Dendritic cell treated with granulocyte-macrophage colony-stimulating factor and Interleukin-4, amounts not matched to agents 40 ng/mL and 50 ng/mL, for 4 days (primary cell): ENCODE measurements around the gene WDR48.

Experiments used
- H3K27ac Mint-ChIP-seq: one replicate; pipeline ENCODE4 v1.8.0; 2022; ENCODE audit warnings: mild to moderate bottlenecking, mixed read lengths
- H3K27me3 Mint-ChIP-seq: one replicate; pipeline ENCODE4 v1.8.0; 2022; ENCODE audit warnings: mild to moderate bottlenecking, mixed read lengths
- H3K36me3 Mint-ChIP-seq: one replicate; pipeline ENCODE4 v1.8.0; 2022; ENCODE audit warnings: low read depth, mixed read lengths
- H3K4me1 Mint-ChIP-seq: one replicate; pipeline ENCODE4 v1.8.0; 2022; ENCODE audit warnings: low read depth, mixed read lengths
- H3K4me3 Mint-ChIP-seq: one replicate; pipeline ENCODE4 v1.8.0; 2022; ENCODE audit warnings: mild to moderate bottlenecking, moderate library complexity, mixed read lengths
- H3K9me3 Mint-ChIP-seq: one replicate; pipeline ENCODE4 v1.8.0; 2022; ENCODE audit warnings: mixed read lengths
- intact Hi-C: fragments of 100-400 bp; cut with micrococcal nuclease; formaldehyde crosslinking; loops from one replicate; pipeline ENCODE4 v1.15.0; 2022

Gene WDR48

DNA sequence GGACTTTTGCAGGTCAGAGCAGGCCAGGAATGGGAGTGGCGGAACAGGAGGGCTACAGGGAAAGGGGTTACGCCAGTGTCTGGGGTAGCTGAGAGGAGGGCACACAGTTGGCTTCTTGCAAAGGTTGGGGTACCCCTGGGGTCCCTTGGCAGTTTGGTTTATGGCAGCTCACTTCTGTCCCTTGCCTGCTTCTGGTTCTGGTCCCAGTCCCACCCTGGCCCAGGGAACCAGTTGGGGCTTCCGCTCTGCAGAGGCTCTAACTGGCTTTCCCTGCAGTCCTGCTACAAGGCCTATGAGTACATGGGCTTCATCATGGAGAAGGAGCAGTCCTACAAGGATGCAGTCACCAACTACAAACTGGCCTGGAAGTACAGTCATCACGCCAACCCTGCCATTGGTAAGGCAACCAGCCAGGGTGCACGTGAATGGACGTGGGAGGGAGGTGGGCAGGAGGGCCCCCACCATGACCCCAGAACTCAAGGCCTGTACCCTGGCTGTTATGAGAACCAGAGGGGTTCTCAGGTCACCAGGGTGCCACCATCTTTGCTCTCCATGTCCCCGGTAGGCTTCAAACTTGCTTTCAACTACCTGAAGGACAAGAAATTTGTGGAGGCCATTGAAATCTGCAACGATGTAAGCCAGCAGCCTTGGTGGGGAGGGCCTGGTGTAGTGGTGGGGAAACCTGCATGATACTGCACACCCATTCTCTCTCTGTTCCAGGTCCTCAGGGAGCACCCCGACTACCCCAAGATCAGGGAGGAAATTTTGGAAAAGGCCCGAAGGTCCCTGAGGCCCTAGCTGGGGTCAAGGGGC lies 86.4 kb downstream of the WDR48 start:
- H3K36me3 Mint-ChIP-seq, result peaks cover 39% of the 10 kb centered on the region
- intact Hi-C loops, result no loop called here

DNA sequence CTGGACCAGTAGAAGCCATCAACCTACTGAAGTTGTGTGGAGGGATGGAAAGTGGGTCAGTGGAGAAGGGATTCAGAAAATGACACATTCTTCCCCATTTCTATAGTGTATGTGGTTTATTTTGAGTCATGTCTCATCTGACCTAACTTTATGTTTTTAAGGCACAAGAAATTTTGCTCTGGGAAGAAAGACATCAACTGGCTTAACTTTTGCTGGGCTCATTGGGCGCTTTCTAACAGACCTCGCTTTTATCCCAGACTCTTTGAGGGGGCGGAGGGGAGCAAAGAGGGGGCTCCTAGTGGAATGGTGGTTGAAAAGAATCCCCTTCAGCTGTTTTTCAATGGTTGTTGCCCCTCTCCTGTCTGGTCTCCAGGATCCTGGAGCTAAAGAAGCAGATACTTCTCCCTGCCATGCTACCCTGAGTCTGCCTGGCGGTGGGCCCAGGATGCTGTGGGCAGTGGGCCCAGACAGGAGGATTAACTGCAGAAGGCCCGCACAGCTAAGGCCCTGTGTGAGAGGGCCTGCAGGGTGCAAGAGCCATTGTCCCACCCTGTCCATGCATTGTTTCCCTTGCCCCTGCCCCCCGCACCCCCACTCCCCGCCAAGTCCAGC lies 87.1 kb downstream of the WDR48 start:
- Mint-ChIP-seq H3K27ac (peak overlapping the region; percentile 55), H3K9me3 (no peaks in the 10 kb centered on the region), H3K27me3 (no peaks in the 10 kb centered on the region), H3K36me3 (peaks cover 46% of the 10 kb centered on the region), H3K4me1 (peaks cover 68% of the 10 kb centered on the region), H3K4me3 (no peak overlapping the region)
- intact Hi-C loops, result no loop called here

More for the DNA sequence above, 86.4 kb downstream of the WDR48 start:
- peaks cover 61% of the 10 kb centered on the region for H3K4me1 Mint-ChIP-seq
- no peaks in the 10 kb centered on the region for H3K9me3 Mint-ChIP-seq
- no peak overlapping the region for H3K4me3 Mint-ChIP-seq
- no peaks in the 10 kb centered on the region for H3K27me3 Mint-ChIP-seq
- H3K27ac Mint-ChIP-seq, result peak overlapping the region; percentile 55

DNA sequence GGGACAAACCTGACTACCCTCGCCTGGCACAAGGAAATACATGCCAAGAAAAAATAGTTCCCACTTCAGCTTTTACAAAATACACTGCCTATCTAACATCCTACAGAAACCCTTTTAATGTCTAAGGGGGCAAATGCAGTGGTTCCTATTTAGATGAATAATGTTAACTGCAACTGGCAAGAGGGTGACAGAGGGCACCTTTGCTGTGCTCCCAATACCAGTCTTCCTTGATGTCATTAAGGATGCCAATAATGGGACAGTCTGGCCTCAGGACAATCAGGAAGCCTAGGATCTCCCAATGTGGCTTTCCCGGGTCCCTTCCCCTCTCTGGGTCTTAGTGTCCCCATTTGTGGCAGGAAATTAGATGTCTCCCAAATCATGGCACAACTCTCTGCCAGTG lies 87.6 kb downstream of the WDR48 start:
- peaks cover 73% of the 10 kb centered on the region for H3K4me1 Mint-ChIP-seq
- H3K27ac Mint-ChIP-seq, result no peak overlapping the region
- H3K27me3 Mint-ChIP-seq, result no peaks in the 10 kb centered on the region
- intact Hi-C loops, result no loop called here
- no peak overlapping the region for H3K4me3 Mint-ChIP-seq
- H3K36me3 Mint-ChIP-seq, result peaks cover 51% of the 10 kb centered on the region
- no peaks in the 10 kb centered on the region for H3K9me3 Mint-ChIP-seq

GRCh38 chr3:39140341-39140971 lies 88.6 kb downstream of the WDR48 start:
- Mint-ChIP-seq H3K4me3 (no peak overlapping the region), H3K9me3 (no peaks in the 10 kb centered on the region), H3K27me3 (no peaks in the 10 kb centered on the region), H3K27ac (peak overlapping the region; percentile 69), H3K4me1 (peaks cover 78% of the 10 kb centered on the region), H3K36me3 (peaks cover 60% of the 10 kb centered on the region)
- intact Hi-C loops, result no loop called here

GRCh38 chr3:39141171-39141995 lies 89.6 kb downstream of the WDR48 start:
- intact Hi-C loops, result no loop called here

GRCh38 chr3:39142067-39142466 lies 90.3 kb downstream of the WDR48 start:
- intact Hi-C loops, result no loop called here
- H3K36me3 Mint-ChIP-seq, result peaks cover 67% of the 10 kb centered on the region
- H3K9me3 Mint-ChIP-seq, result no peaks in the 10 kb centered on the region
- peaks cover 87% of the 10 kb centered on the region for H3K4me1 Mint-ChIP-seq
- H3K27me3 Mint-ChIP-seq, result no peaks in the 10 kb centered on the region
- no peak overlapping the region for H3K4me3 Mint-ChIP-seq
- H3K27ac Mint-ChIP-seq, result peak overlapping the region; percentile 69

More at GRCh38 chr3:39141171-39141995, 89.6 kb downstream of the WDR48 start:
- peak overlapping the region; percentile 69 for H3K27ac Mint-ChIP-seq
- peaks cover 67% of the 10 kb centered on the region for H3K36me3 Mint-ChIP-seq
- peaks cover 85% of the 10 kb centered on the region for H3K4me1 Mint-ChIP-seq
- H3K4me3 Mint-ChIP-seq, result no peak overlapping the region
- H3K9me3 Mint-ChIP-seq, result no peaks in the 10 kb centered on the region
- no peaks in the 10 kb centered on the region for H3K27me3 Mint-ChIP-seq

DNA sequence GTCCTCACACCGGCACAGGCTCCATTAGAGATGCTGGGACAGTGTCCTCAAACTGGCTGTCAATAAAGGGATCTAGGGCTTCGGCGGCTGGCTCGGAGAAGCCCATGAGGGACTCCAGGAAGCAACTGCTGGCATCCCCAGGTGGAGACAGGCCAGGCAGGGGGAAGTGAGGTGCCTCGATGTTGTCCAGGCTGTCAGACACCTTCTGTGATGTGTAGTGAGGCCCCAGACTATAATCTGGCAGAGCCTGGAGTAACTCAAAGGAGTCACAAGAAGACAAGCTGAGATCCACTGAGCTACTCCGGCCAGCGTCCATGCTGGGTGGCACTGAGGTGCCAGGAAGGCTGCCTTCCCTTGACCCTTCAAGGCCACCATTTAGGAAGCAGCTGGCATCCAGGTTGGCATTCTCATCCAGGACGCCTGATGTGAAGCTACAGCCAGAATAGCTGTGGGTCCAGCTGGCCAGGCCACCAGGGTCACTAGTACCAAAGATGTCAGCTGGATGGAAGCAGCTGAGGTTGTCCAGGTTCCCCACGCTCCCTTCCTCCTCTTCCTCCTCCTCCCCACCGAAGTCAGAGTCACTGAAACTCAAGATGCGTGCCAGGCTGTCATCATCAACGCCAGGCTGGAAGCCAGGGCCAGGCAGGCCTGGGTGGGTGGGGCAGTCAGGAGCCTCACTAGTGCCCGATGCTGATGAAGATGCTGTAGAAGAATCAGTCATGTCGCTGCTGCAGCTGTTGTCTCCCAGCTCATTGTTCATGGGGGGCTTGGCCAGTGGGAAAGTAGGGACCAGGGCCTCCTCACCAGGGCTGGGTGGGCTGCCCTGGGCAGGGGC lies 91.5 kb downstream of the WDR48 start:
- H3K4me3 Mint-ChIP-seq, result peak overlapping the region; percentile 20
- H3K36me3 Mint-ChIP-seq, result peaks cover 61% of the 10 kb centered on the region
- peak overlapping the region; percentile 69 for H3K27ac Mint-ChIP-seq
- peaks cover 91% of the 10 kb centered on the region for H3K4me1 Mint-ChIP-seq
- intact Hi-C loops, result no loop called here
- no peaks in the 10 kb centered on the region for H3K9me3 Mint-ChIP-seq
- H3K27me3 Mint-ChIP-seq, result no peaks in the 10 kb centered on the region

DNA sequence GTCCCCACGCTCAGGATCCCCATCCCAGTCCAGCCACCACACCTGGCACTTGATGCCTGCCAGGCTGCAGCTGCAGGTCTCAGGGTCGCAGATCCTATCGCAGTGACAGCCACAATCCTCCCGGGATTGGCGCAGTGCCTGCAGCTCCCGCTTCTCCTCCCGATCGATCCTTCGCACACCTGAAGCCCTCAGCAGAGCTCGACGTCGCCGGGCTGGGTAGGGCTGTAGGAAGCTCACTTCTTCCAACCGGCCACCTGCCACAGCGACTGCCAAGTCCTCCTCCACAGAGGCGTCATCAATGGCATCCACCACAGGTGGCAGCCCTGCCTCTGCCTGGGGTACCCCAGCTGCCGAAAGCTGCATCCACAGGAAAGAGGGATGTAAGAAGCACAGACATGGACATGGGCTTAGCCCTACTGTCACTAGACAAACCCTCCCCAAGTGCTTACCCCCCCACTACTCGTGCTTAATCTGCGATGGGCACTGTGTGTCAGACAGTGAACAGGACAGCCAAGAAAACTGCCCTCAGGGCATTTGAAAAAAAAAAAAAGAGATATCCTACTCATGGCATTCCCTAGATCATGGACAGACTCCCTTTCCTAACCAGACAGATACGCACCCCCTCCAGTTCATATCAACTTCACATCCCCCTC lies 92.4 kb downstream of the WDR48 start:
- peaks cover 91% of the 10 kb centered on the region for H3K4me1 Mint-ChIP-seq
- intact Hi-C loops, result no loop called here
- no peaks in the 10 kb centered on the region for H3K9me3 Mint-ChIP-seq
- no peaks in the 10 kb centered on the region for H3K27me3 Mint-ChIP-seq
- H3K36me3 Mint-ChIP-seq, result peaks cover 61% of the 10 kb centered on the region
- H3K4me3 Mint-ChIP-seq, result no peak overlapping the region
- H3K27ac Mint-ChIP-seq, result peak overlapping the region; percentile 59

DNA sequence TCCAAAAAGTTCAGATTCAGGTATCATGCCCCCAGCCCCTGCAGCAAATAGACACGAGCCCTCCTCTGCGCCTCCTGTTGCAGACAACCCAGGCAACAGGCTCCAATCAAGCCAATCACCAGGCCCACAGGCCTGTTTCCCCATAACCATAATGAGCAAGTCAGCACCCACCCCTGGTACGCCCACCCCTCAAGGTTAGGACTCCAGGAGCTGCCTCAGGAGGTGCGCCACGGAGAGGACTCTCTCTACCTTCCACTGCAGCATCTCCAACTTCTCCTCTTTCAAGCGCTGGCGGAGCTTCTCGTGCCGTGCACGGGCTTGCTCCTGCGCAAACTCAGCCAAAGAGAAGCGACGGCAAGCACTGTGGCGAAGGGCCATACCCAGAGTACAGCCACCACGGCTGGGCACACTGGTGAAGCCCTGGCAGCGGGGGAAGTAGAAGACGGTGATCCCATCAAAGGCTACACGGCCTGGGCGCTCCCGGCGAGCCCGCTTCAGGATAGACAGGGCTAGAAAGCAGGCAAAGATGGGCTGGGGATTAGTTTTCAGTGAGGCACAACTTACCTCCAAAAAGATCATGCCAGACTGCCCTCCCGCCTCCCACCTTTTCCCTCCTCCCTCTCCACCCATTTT lies 93.0 kb downstream of the WDR48 start:
- H3K27ac Mint-ChIP-seq, result peak overlapping the region; percentile 59
- peaks cover 91% of the 10 kb centered on the region for H3K4me1 Mint-ChIP-seq
- peaks cover 67% of the 10 kb centered on the region for H3K36me3 Mint-ChIP-seq
- H3K9me3 Mint-ChIP-seq, result no peaks in the 10 kb centered on the region
- no peaks in the 10 kb centered on the region for H3K27me3 Mint-ChIP-seq
- no peak overlapping the region for H3K4me3 Mint-ChIP-seq
- intact Hi-C loops, result no loop called here

GRCh38 chr3:39146083-39146501 lies 94.3 kb downstream of the WDR48 start:
- H3K27ac Mint-ChIP-seq, result peak overlapping the region; percentile 89
- H3K27me3 Mint-ChIP-seq, result no peaks in the 10 kb centered on the region
- peaks cover 69% of the 10 kb centered on the region for H3K36me3 Mint-ChIP-seq
- intact Hi-C loops, result no loop called here
- H3K4me3 Mint-ChIP-seq, result peak overlapping the region; percentile 53
- H3K4me1 Mint-ChIP-seq, result peaks cover 93% of the 10 kb centered on the region
- no peaks in the 10 kb centered on the region for H3K9me3 Mint-ChIP-seq
